DMS 273 (cell line): ENCODE measurements around the gene INTS15.
"Not testable (repeated sequence)": the region's sequence is repeated elsewhere in the genome, so short reads cannot be mapped to it uniquely, and the experiment has no call there.

ENCODE experiments used
- DNase-seq: peaks from one replicate; lab custom pipeline; 2025; ENCODE audit not compliant: unreplicated experiment; lab: John Stamatoyannopoulos, UW

Gene INTS15

DNA sequence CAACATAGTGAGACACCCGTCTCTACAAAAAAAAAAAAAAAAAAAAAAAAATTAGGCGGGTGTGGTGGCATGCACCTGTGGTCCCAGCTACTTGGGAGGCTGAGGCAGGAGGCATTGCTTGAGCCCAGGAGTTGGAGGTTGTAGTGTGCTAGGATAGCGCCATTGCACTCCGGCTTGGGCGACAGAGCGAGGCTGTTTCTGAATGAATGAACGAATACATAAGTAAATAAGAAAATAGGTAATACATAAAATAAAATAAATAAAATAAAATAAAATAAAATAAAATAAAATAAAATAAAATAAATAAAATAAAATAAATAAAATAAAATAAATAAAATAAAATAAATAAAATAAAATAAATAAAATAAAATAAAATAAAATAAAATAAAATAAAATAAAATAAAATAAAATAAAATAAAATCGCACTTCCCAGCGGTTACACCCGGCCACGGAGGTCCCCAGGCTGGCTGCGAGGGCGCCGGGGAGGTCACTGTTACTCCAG lies 12.9 kb upstream of the INTS15 start:
- peak; percentile 51 for DNase-seq

GRCh38 chr7:6577369-6578113 lies 12.3 kb upstream of the INTS15 start, which contains the start of gene ZDHHC4:
Gene ZDHHC4 (plus strand): TSS chr7:6577454. CDS start chr7:6580562, 3,108 bp downstream.
- DNase-seq: peak; percentile 98

GRCh38 chr7:6578114-6579084 lies 11.4 kb upstream of the INTS15 start:
- no peak for DNase-seq

GRCh38 chr7:6579446-6579845 lies 10.4 kb upstream of the INTS15 start:
- DNase-seq: peak; percentile 17

DNA sequence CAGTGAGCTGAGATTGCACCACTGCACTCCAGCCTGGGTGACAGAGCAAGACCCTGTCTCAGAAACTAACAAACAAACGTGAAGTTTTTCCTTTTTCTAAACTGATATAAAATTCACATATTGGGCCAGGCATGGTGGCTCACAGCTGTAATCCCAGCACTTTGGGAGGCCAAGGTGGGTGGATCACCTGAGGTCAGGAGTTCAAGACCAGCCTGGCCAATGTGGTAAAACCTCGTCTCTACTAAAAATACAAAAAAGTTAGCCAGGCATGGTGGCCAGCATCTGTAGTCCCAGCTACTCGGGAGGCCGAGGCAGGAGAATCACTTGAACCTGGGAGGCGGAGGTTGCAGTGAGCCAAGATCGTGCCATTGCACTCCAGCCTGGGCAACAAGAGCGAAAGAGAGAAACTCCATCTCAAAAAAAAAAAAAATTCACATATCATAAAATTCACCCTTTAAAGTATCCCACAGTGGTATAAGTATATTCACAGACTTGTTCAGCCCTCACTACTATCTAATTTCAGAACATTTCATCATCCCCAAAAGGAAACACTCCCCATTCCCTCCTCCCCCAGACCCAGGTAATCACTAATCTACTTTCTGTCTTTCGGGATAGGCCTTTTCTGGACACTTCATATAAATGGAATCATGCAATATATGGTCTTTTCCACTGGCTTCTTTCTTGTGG lies 3.9 kb upstream of the INTS15 start:
- DNase-seq: not testable (repeated sequence)

DNA sequence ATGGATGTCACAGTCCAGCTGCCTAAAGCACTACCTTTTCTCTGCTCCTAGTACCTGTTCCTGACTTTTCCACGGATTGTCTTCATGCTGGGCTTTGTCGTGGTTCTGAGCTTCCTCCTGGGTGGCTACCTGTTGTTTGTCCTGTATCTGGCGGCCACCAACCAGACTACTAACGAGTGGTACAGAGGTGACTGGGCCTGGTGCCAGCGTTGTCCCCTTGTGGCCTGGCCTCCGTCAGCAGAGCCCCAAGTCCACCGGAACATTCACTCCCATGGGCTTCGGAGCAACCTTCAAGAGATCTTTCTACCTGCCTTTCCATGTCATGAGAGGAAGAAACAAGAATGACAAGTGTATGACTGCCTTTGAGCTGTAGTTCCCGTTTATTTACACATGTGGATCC lies 1.3 kb upstream of the INTS15 start:
- DNase-seq: no peak

GRCh38 chr7:6589151-6589828 lies 531 bp upstream of the INTS15 start:
- no peak for DNase-seq

- DNase-seq: no peak
Measured at GRCh38 chr7:6590645-6591110, 857 bp downstream of the INTS15 start.

GRCh38 chr7:6600093-6600492 lies 10.3 kb downstream of the INTS15 start:
- no peak for DNase-seq

DNA sequence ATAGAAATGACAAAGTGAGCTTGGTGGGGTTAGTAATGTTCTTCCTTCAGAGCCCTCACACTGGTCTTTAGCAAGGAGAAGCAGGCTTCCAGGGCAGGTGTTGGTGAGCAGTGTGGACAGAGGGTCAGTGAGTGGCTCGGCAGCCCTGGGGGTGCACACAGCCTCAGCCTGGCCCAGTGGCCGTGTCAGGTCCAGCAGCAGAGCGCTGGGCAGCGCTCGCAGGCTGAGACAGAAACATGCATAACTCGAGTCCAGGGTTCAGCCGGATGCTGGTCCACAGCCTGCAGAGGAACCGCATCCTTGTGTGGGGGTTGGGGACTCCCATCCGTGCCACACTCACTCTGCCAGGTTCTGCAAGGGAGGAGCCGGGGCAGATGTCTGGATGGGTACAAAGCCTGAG lies 14.6 kb downstream of the INTS15 start:
- DNase-seq: no peak

- DNase-seq: no peak
Measured at GRCh38 chr7:6606866-6607583, 17.2 kb downstream of the INTS15 start.

DNA sequence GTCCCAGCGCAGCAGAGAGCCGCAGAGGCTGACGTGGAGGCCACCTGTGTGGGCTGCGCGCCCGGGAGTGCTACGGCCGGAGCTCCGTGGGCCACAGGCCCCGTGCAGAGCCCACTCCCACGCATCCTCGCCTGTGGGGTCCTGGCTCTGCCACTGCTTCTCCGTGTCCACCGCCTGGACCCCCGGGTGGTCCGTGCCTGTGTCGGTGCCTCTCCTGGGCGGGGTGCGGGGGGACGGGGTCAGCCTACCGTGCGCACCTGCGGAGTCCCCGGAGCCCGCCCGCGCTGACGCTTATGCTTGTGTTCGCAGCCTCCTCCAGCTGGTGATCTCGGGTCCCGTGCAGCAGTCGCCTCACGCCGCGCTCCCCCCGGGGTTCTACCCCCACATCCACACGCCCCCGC lies 17.8 kb downstream of the INTS15 start:
- no peak for DNase-seq

GRCh38 chr7:6608081-6608480 lies 18.3 kb downstream of the INTS15 start:
- no peak for DNase-seq

DNA sequence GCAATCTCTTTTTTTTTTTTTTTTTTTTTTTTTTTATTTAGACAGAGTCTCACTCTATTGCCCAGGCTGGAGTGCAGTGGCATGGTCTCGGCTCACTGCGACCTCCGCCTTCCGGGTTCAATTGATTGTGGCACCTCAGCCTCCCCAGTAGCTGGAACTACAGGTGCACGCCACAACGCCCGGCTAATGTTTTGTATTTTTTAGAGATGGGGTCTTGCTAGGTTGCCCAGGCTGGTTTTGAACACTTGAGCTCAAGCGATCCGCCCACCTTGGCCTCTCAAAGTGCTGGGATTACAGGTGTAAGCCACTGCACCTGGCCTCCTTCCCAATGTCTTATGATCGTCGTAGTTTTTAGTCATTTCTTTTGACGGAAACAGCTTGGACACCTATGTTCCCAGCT lies 19.0 kb downstream of the INTS15 start:
- no peak for DNase-seq

GRCh38 chr7:6612819-6613218 lies 23.0 kb downstream of the INTS15 start:
- DNase-seq: no peak

DNA sequence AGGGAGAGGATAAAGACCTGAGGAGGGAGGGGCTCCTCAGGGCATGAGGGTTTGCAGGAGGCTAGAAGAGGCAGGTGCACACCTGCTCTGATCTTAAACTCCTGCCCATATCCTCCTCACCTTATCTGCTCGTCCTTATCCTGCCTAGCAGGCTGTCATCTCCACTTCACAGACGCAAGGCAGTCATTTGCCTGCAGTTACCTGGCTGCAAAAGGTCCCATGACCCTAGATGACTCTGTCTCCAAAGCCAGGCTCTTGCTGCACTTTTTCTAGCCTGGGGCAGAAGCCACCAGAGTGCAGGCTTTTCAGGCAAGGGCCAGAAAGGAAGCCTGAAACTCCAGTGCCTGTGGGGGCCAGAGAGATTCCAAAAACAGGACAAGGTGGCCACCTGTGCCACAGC lies 23.9 kb downstream of the INTS15 start:
- DNase-seq: peak; percentile 22

DNA sequence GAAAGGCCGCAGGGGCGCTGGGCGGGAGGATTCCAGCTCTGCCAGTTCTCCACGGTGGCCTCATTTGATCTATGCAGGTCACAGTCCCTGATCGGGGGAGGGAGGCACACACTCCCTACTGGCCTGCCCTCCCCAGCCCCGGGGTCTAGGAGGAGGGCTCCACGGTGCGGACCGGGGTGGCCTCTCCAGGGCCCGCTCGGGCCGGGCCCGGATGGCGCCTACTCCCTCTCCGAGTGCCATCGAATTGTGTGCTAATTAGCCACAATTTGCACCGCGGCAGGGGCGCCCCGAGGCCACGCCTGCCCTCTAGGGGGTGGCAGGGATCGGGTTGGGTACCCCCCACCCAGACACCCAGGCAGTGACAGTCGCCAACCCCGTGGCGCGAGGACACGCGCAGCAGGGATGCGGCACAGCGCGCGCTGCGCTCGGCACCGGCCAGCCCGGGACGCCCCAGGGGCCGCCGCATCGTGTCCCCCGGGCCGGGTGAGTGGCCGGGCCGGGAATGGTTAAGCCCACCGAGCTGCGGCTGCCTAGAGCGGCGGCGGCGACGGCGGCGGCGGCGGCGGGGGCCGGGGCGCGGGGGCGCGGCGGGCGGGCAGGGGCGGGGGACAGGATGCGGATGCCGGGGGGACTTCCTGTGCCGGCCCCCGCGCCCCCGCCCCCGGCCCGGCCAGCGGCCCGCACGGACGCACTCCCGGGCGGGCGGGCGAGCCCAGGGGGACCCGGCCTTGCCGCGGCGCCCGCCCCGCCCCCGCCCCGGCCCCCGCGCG lies 25.3 kb downstream of the INTS15 start, which contains the start of gene ZNF853:
TSS of gene ZNF853 (plus strand) at position 658 of the 770 bp plus-strand sequence. CDS start 565 bp downstream, outside the sequence.
- peak; percentile 58 for DNase-seq

DNA sequence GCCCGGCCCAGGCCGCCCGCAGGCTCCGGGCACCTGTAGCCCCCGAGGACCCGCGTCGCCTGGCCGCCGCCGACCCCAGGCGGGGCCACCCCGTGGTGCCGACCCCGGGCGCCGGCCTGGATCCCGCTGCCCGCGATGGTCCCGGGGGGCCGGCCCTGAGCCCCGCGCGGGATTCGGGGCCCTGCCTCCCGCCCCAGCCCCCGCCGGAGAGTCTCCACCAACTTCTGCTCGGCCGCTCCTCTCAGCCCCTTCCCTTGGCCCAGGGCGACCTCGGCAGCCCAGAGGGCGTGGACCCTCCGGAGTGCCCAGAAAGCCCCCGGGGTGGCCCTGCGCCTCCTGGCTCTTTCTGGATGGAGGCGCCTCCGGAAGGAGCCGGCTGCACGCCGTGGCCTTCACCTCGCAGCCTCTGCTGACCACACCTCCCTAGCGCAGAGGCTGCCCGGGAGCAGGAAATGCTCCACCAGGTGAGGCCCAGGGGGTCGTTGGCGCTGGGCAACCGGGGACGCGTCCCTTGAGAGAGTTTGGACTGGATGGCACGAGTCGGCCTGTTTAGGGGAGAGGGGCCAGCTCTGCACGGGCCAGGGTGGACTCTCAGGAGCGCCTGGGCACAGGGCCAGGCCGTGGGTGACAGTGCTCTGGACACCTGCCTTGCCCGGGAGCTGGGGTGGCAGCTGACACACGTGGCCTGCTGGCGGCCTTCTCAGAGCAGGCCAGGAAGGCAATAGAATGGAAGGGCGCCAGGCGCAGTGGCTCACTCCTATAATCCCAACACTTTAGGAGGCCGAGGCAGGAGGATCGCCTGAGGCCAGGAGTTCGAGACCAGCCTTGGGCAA lies 26.1 kb downstream of the INTS15 start:
- peak; percentile 42 for DNase-seq
